PC-9 (cell line): ENCODE measurements around the gene OSBPL8.

Experiments used
- EZH2 ChIP-seq: fragments of 200-600 bp; sonication (generic); IDR thresholded peaks from 2 replicates; pipeline ENCODE4 v1.8.0; 2017; ENCODE audit warnings: antibody characterized with exemption, low read depth
- TF ChIP-seq, protein P1 (sequence below): fragments of 200-600 bp; sonication (generic); conservative IDR thresholded peaks from 2 replicates; pipeline ENCODE4 v1.6.1; 2017; ENCODE audit warnings: mixed run types, antibody characterized with exemption, mild to moderate bottlenecking, moderate library complexity

DNA sequence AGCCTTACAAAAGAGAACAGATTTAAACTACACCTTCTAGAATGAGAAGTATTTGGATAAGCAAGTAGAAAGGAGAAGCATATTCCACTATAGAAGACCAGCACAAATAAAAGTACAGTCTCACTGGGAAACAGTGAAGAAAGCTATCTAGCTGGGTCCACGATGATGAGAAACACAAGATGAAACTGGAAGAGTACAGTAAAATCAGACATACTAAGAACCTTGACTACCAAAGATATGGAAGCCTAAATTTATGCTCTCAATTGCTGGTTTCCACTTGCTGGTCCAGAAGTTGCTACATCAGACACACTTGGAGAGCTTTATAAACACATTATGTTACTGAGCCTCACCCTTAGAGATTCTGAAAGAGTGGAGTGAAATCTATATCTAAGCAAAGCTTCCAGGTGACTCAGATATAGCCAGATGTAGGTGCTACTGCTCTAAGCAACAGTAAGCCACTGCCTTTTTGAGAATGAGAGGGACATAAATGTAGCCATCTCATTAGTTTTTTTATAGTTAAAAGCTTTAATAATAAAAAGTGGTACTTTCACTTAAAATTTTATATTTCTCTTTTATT, 115.1 kb downstream of the OSBPL8 start:
- TF ChIP-seq, protein P1, sequence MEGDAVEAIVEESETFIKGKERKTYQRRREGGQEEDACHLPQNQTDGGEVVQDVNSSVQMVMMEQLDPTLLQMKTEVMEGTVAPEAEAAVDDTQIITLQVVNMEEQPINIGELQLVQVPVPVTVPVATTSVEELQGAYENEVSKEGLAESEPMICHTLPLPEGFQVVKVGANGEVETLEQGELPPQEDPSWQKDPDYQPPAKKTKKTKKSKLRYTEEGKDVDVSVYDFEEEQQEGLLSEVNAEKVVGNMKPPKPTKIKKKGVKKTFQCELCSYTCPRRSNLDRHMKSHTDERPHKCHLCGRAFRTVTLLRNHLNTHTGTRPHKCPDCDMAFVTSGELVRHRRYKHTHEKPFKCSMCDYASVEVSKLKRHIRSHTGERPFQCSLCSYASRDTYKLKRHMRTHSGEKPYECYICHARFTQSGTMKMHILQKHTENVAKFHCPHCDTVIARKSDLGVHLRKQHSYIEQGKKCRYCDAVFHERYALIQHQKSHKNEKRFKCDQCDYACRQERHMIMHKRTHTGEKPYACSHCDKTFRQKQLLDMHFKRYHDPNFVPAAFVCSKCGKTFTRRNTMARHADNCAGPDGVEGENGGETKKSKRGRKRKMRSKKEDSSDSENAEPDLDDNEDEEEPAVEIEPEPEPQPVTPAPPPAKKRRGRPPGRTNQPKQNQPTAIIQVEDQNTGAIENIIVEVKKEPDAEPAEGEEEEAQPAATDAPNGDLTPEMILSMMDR = no peak
- TF ChIP-seq EZH2 = no peak
